Psoas muscle (tissue), 8 donors: ENCODE data around the gene GPX5. TPM values are rescaled to one million over a fixed set of nuclear protein-coding genes. Genes with fewer than 3 reads are reported as not detected.

ENCODE experiments used
- ATAC-seq, 4 donors: fragments of 200-7000 bp; cut with Tn5 transposase; one replicate each; pipeline ENCODE4 v1.9.1; 2020; ENCODE audit warnings: moderate library complexity in 3 of 4, mild to moderate bottlenecking in 2 of 4
- DNase-seq, 2 donors: peaks; one replicate each; pipeline ENCODE4 v3.0.0-alpha.2; 2020
- H3K27ac ChIP-seq: fragments of 200-600 bp; one replicate; pipeline ENCODE4 v1.8.0; 2022
- H3K27me3 ChIP-seq, 3 donors: fragments of 200-600 bp in 1 of 3; one replicate each; pipeline versions ENCODE4 v1.6.1 to v1.8.0; 2013 to 2022; ENCODE audit warnings: low read length in 2 of 3, mild to moderate bottlenecking in 2 of 3, moderate library complexity in 1 of 3; ENCODE audit not compliant: insufficient read depth in 3 of 3
- H3K36me3 ChIP-seq, 2 donors: fragments of 200-600 bp in 1 of 2; one replicate each; pipeline versions ENCODE4 v1.6.1 to v1.8.0; 2013 to 2022; ENCODE audit warnings: low read depth in 1 of 2, mild to moderate bottlenecking in 1 of 2, moderate library complexity in 1 of 2; ENCODE audit not compliant: insufficient read depth in 1 of 2
- H3K4me1 ChIP-seq: fragments of 200-600 bp; one replicate; pipeline ENCODE4 v1.8.0; 2022
- H3K4me3 ChIP-seq: fragments of 200-600 bp; one replicate; pipeline ENCODE4 v1.8.0; 2022; ENCODE audit warnings: mild to moderate bottlenecking
- H3K9me3 ChIP-seq: fragments of 200-600 bp; one replicate; pipeline ENCODE4 v1.8.0; 2022
- WGBS, 3 donors: extraction: QIAGEN DNeasy Blood & Tissue Kit; methylation state at CpG; one replicate each; pipeline versions ENCODE4 v1.1.6 to v1.1.7; 2013; 5-methylcytosine and 5-hydroxymethylcytosine counted together
- intact Hi-C, 2 donors: fragments of 100-400 bp; cut with DNase I; formaldehyde crosslinking; loops; one replicate each; pipeline versions ENCODE4 v1.11.0 to v1.14.2; 2022
- polyA plus RNA-seq, 3 donors: library from polyadenylated mRNA; stranded (reverse); fragments of 200-250 nt; gene quantifications; one replicate each; pipeline ENCODE4 v1.2.3, GENCODE V29; 2013
- total RNA-seq, 4 donors: library from RNA; stranded (reverse); fragmentation: NEBNext Ultra II Directional in 2 of 4; extraction: Animal tissue kit (Norgen Biotek cat#: 25700) in 2 of 4; gene quantifications; one replicate each; pipeline versions ENCODE4 v1.2.1 to v1.2.4, GENCODE V29; 2021 to 2023
- TF ChIP-seq, protein P1 (sequence below): fragments of 200-600 bp; IDR thresholded peaks from one replicate; pipeline ENCODE4 v1.8.0; 2022; ENCODE audit warnings: antibody characterized with exemption
- donor health status: healthy with polysubstance abuse.
- donor health status: DM: no; HTN: no; CAD: no; lungs with moderate emphysema.
- donor health status: Bipolar disorder and iron deficiency.
- donor health status: healthy.
- donor health status: DM: yes; HTN: yes; CAD: no.
- donor health status: DM: no; HTN: no; CAD: no.
- donor health status: DM: no; HTN: no; CAD: no.
- donor health status: DM: yes; HTN: yes; CAD: no.

Gene GPX5
- total and polyA plus RNA-seq, 7 donors, result not detected

DNA sequence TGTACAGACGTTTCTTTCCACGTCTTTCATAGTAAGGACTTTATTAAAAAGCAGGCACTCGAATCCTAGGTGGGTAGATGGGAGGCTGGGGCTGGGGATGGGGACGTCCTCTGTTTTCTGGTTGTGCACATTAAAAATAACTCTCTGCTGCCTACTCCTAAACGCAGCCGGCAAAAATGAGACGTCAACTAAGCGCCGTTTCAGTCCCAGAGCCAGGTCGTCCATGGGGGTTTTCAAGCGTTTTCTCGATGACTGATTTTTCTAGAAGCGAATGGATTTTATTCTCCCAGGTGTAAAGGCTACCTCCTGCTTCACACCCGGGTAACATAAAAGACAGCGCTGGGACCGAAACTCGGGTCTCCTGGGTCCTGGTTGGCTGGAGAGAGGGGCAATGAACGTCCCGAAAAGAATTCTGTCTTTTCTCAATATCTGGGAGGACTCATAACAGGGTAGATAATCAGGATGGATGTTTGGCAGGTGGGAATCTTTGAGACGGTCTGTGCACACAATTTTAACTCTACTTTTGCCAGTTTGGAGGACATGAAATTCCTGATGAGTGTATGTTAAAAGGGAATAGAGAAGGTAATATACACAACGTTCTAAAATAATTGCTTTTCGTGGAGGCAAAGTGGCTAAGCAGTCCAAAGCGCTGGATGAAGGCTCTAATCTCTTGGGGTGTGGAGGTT lies 35.3 kb upstream of the GPX5 start:
- H3K4me3 ChIP-seq, result peak overlapping the region; percentile 36
- intact Hi-C loops, result no loop called here
- WGBS, 3 donors, result 8 to 10% (median 10%) methylated on average over 23 of the region's 23 CpGs
- peaks cover 0 to 34% (median 6%) of the 10 kb centered on the region in 3 donors for H3K27me3 ChIP-seq
- no peak for DNase-seq
- H3K27ac ChIP-seq, result no peak overlapping the region
- TF ChIP-seq, protein P1, sequence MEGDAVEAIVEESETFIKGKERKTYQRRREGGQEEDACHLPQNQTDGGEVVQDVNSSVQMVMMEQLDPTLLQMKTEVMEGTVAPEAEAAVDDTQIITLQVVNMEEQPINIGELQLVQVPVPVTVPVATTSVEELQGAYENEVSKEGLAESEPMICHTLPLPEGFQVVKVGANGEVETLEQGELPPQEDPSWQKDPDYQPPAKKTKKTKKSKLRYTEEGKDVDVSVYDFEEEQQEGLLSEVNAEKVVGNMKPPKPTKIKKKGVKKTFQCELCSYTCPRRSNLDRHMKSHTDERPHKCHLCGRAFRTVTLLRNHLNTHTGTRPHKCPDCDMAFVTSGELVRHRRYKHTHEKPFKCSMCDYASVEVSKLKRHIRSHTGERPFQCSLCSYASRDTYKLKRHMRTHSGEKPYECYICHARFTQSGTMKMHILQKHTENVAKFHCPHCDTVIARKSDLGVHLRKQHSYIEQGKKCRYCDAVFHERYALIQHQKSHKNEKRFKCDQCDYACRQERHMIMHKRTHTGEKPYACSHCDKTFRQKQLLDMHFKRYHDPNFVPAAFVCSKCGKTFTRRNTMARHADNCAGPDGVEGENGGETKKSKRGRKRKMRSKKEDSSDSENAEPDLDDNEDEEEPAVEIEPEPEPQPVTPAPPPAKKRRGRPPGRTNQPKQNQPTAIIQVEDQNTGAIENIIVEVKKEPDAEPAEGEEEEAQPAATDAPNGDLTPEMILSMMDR, result no peak
- ATAC-seq, result no peak
- no peaks in the 10 kb centered on the region for H3K36me3 ChIP-seq
- H3K4me1 ChIP-seq, result no peaks in the 10 kb centered on the region
- H3K9me3 ChIP-seq, result no peaks in the 10 kb centered on the region

- TF ChIP-seq, protein P1, result no peak
- Histone ChIP-seq H3K36me3 (no peaks in the 10 kb centered on the region), H3K4me3 (no peak overlapping the region), H3K4me1 (no peaks in the 10 kb centered on the region), H3K27me3 (peaks cover 0 to 34% (median 6%) of the 10 kb centered on the region in 3 donors), H3K9me3 (no peaks in the 10 kb centered on the region), H3K27ac (no peak overlapping the region)
- intact Hi-C loops, result no loop called here
- DNase-seq, result no peak
- ATAC-seq, result no peak
- WGBS, 3 donors, result 28 to 36% (median 29%) methylated on average over 3 of the region's 3 CpGs
Observed at GRCh38 chr6:28491984-28492317, 33.7 kb upstream of the GPX5 start.

DNA sequence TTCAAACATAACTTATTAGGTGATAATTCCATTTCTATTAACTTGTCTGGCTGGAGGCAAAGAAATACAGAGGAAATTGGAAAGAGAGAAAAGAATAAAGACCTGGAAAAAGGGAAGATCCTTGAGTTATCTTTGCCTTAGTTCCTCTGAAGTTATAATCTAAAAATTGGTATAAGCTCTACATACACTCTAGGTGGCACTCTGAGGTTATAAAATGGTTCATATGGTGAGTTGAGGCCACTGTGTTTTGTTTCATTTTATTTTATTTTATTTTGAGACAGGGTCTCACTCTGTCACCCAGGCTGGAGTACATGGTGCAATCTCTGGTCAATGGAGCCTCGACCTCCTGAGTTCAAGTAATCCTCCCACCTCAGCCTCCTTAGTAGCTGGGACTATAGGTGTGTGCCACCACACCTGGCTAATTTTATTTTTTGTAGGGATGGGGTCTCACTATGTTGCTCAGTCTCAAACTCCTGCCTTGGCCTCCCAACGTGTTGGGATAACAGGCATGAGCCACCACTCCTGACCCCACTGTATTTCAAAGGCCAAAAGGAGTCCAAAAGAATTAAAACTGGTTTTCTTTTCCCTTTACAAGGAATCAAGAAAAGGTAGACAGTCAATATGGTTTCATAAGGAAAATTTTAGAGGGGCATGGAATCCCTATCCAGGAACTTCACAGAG lies 29.4 kb upstream of the GPX5 start:
- Histone ChIP-seq H3K9me3 (no peaks in the 10 kb centered on the region), H3K36me3 (no peaks in the 10 kb centered on the region), H3K4me3 (no peak overlapping the region), H3K27me3 (peaks cover 0 to 20% (median 3%) of the 10 kb centered on the region in 3 donors), H3K27ac (no peak overlapping the region), H3K4me1 (no peaks in the 10 kb centered on the region)
- ATAC-seq (no peak), DNase-seq (no peak)
- TF ChIP-seq, protein P1, result no peak
- 27 to 34% (median 33%) methylated on average over 2 of the region's 2 CpGs for WGBS, 3 donors
- intact Hi-C loops, result no loop called here

- intact Hi-C loops, result no loop called here
- no peak for DNase-seq
- no peak overlapping the region for H3K27ac ChIP-seq
Observed at GRCh38 chr6:28497306-28497705, 28.4 kb upstream of the GPX5 start.

More at GRCh38 chr6:28497306-28497705, 28.4 kb upstream of the GPX5 start:
- no peaks in the 10 kb centered on the region for H3K4me1 ChIP-seq
- TF ChIP-seq, protein P1, result no peak
- H3K4me3 ChIP-seq, result no peak overlapping the region
- ATAC-seq, result no peak
- H3K27me3 ChIP-seq, result peaks cover 0 to 11% (median 3%) of the 10 kb centered on the region in 3 donors
- WGBS, 3 donors, result 47 to 55% (median 49%) methylated on average over 1 of the region's 1 CpG
- no peaks in the 10 kb centered on the region for H3K36me3 ChIP-seq
- H3K9me3 ChIP-seq, result no peaks in the 10 kb centered on the region
